NCI-H1436 (cell line): Measurements from ENCODE around the gene TMCC2.
"Not testable (repeated sequence)": the region's sequence is repeated elsewhere in the genome, so short reads cannot be mapped to it uniquely, and the experiment has no call there.

Source experiments
- DNase-seq: peaks from one replicate; lab custom pipeline; 2025; lab: John Stamatoyannopoulos, UW

Gene TMCC2

DNA sequence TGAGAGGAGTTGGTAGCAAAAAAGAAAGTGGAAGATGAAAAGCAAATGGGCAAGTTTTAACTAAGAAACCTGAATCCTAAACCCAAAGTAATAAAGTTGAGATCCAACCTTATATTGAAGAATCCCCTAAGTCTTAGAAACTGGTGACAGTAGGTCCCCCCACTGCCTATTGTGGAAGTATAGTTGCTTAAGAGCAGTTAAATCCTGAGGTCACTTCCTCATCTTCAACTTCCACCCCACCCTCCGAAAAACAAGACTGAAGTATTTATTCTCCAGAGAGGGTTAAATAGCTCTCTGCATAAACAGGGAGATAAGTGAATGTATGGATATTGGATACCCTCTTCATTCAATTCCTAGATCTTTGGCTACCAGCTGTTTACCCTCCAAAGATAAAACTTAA is 13.0 kb upstream of the TMCC2 start:
- no peak for DNase-seq

DNA sequence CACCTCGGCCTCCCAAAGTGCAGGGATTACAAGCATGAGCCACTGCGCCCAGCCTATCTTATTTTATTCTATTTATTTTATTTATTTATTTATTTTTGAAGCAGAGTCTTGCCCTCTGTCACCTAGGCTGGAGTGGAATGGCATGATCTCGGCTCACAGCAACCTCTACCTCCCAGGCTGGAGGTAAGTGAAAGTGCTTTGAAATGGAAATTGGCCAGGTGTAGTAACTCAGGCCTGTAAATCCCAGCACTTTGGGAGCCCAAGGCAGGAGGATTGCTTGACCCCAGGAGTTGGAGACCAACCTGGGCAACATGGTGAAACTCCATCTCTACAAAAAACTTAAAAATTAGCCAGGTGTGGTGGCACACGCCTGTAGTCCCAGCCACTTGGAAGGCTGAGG is 11.2 kb upstream of the TMCC2 start:
- no peak for DNase-seq

DNA sequence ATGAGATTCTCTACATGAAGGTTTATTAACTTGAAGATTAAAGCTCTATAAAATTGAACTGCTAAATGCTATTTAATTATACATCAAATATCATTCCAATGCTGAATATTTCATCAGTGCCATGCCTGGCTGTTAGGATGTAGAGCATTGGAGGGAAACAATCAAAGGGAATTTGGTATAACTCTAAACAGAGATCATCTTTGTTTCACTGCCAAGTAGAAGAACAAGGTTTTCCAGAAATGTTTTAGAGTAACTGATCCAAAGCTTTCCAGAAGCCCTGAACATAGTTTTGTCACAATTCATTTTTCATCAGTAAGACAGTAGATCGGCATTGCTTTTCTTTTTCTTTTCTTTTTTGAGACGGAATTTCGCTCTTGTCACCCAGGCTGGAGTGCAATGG is 10.3 kb upstream of the TMCC2 start:
- no peak for DNase-seq

DNA sequence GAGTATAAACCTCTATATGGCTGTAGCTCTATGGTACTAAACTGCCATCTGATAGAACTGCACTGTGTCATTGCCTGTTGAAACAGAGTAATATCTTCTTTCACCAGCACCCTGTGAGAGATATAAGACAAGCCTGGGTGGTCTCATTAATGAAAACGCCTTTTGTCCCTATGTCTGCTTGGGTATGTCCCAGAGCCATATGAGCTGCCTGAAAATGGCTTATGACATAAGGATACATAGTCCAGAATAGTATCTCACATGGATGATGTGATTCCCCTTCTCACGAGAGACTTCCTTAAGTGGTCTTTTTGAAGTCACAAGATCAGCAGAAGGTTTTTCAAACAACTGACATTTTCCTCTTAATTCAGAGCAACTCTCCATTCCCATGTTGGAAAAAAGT is 7.3 kb upstream of the TMCC2 start:
- DNase-seq: no peak

DNA sequence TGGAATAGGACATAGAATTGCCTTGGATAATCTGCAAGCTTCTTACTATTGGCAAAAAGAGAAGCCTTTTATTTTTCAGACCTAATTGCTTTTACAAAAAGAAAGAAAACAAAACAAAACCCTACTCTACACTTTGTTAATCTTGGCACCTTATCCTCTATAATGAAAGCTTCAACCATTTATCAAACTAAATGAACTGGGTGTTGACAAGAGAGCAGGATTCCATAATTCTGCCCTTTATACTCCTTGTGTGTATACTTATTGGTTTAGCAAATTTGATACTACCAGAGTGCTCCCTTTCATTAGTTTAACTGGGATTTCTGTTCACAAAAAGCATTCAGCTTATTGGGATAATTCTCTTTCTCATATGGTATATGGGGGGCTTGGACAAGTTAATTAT is 3.0 kb upstream of the TMCC2 start:
- DNase-seq: no peak

DNA sequence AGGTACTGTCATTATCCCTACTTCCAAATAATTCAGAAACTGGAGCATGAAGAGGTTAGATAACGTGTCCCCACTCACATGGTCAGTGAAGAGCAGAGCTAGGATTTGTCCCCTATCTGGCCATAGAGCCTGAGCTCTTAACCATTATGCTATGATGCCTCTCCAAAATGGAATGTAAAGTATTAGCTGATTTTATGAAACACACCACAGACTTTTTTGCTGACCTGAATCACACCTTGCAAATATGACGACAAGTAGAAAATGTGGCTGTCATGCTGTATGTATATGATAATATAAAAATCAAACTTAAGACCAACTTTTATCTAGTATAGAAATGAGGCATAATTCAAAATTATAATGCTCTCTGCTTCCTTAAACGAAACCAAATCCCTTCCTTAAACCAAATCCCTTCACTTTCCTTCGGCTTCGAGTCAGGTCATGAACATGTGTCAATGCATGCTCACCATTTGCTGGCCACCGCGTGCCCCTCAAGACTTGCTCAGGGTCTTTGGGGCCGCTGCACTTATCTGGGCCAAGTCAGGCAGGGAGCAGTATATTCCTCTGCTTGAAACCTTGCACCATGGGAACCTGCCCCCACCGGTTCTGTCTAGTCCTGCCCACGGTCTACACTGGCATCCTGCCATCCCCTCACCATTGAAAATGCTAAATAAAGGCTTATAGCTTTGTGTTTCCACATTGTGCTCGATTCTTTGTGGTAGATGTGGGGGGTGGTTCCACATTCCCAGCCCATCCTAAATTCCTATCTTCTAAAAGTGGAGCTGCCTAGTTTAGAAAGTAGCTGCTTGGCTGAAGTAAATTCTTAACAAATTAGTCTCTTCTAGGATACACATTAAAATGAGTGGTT is 1.6 kb upstream of the TMCC2 start:
- no peak for DNase-seq

DNA sequence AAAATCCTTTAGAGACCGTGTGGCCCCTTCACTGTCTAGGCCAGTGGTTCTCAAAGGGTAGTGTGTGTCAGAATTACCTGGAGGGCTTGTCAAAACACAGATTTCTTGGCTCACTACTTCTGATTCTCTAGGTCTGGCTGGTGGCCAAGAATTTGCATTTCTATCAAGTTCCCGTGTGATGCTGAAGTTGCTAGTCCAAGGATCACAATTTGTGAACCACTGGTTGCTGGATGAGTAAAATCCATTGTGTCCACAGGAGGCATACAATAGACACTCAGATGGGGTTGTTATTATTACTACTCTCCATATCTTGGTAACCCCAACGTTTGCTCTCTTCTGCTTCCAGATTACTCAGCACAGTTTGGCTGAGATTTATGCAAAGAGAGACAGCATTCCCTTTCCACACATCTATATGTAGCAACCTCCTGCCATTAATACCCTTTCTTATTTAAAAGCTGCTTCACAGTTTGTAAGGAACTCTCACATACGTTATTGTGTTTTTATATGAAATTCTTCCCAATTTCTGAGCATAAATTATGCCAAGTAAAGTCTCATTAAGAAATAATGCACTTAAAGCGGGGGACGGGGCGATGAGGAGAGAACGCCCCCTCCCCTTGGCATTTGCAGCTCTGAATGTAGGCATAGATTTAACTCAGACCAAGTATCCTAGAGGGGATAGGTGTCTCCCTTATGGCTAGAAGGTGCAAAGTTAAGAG is 720 bp upstream of the TMCC2 start:
- no peak for DNase-seq

DNA sequence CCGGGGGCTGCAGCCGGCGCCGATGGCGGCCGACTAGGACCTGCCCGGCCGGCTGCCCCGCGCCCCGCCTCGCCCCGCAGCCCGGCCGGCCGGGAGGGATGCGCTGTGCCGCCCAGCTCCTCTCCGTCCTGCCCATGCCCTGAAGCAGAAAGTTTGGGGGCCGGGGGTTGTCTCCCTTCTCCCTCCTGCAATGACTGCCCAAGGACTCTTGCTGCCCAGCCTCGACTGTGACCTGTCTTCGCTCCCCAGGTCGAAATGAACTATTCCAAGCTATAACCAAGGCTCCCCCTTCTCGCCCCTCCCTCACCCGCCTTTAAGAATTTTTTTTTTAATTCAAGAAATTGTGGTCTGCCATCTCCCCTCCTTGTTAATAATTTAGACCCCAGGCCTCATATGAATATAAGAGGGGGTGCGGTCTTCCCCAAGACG is 361 bp downstream of the TMCC2 start:
- no peak for DNase-seq

DNA sequence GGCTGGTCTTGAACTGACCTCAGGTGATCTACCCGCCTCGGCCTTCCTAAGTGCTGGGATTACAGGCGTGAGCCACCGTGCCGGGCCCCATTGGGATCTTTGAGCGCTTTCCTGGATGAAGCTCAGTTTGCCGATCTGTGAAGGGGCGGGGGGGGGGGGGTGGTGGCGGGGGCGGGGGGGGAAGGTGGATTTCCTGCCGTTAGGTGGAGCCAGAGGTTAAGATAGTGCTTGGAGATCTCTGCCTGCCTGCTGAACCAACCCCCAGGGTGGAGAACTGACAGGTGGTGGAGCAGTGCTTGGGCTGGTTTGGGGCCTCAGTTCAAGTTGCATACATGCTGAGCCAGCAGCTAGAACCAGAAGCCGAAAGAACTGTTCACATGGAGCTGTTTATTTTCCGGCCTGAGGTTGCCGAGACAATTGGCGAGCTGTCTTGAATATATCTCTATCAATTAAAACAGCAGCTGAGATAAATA is 1.7 kb downstream of the TMCC2 start:
- DNase-seq: peak; percentile 86

DNA sequence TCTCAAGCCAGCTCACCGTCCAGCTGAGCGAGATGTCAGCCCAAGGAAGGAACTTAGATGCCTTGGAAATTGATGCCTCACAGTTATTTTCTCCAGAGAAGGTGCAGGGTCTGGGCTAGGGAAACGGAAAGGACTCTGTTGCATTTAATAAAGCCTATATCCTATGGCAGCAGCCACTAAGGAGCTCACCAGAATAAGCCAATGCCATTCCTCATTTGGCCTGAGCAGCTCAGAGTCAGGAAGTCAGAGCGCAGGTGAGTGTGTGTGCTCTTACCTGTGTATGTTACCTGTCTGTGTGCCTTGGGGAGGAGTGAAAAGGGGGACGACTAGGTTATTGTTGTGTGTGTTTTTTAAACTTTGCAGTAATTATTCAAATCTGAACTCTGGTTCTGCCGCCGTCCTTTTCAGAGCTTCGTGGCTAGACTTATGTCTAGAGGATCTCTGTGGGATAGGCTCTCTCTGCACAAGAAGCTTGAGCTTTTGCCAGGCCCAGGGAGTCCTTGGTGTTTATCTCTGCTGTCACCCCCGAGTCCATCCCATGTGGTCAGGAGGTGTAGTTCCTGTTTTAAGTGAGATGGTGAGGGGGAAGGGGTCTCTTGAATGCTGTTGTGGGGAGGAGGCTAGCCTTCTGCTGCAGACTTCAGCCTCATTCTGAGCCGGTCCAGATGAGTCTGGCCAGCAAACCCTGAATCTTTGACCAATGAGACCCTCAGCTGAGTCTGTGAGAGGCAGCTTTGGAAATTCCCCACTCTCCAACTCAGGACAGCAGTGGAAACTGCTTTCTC is 2.4 kb downstream of the TMCC2 start:
- no peak for DNase-seq

DNA sequence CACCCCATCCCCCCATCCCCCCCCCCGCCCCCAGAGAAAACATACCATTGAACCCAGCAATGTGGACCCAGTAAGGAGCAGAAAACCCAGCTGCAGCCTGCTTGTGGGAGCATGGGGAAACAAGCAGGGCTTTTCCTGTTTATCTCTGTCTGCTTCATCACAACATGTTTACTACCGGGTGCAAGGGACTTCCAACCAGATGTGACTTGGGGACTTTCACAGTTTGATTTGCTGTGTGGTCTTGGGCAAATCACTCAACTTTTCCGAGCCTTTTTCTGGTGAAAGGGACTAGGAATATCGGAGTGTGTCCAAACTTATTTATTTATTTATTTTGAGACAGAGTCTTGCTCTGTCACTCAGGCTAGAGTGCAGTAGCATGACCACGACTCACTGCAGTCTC is 3.2 kb downstream of the TMCC2 start:
- no peak for DNase-seq

DNA sequence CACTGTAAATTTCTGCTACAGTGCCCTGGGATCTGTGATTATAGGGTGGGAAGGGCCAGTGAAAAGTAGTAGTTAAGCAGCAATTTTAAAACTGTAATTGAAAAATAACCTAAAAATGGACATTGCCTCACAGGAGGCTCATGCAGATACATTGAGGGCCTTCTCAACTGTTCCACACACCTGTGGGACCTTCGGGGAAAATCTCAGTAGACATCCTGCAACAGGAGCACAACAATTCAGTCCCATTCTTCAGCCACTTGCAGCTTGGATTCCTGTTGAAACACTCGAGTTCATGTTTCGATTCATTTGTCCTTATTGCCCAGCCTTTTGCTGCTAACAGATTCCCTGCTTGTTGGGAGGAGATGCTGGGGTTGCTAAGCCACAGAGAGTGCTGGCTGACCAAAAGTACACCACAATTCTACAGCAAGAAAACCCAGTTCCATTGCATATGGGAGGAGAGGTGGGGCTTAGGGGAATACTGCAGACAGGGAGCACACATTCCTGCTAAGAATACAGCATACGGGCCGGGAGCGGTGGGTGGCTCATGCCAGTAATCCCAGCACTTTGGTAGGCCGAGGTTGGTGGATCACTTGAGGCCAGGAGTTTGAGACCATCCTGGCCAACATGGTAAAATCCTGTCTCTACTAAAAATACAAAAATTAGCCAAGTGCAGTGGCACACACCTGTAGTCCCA is 4.5 kb downstream of the TMCC2 start:
- no peak for DNase-seq

DNA sequence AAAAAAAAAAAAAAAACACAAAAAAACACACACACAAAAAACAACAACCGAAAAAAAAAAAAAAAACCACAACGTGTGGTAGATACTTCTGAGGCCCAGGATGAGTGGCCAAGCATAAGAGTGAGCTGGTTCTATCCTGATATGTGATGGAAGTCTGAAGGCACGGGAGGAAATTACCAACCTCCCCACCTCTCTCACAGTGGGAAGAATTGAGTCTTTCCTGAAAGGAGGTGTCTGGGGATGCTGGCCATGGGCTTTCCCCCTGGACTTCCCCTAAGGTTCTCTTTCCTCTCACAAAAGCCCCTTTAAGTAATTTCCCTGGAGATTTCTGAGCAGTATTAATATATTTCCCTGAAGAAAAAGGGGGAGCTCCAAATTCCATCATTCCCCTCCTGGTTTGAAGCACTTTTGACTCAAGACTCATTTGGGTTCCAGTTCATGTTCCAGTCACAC is 5.2 kb downstream of the TMCC2 start:
- no peak for DNase-seq

DNA sequence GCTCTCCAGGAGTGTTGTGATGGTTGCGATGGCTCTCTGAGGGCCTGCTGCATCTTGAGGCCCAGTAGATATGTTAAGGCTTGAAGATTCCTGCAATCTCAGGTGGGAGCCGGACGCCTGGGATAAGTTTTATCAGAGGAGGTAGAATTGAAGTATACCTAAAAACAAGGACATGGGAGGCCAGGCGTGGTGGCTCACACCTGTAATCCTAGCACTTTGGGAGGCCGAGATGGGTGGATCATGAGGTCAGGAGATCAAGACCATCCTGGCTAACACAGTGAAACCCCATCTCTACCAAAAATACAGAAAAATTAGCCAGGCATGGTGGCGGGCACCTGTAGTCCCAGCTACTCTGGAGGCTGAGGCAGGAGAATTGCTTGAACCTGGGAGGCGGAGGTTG is 6.2 kb downstream of the TMCC2 start:
- DNase-seq: not testable (repeated sequence)

DNA sequence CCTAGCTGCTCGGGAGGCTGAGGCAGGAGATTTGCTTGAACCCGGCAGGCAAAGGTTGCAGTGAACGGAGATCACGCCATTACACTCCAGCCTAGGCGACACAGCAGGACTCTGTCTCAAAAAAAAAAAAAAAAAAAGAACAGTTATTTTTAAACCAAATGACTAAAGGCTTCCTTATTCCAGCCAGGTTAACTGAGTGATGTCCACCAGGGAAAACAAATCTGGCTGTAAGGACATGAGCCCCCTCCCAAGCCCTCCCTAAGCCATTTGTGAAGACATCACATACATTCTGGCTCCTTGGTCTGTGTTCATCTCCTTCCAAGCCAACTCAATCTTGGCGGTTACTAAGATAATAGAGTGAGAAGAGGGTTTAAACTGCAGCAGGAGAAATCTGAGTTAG is 8.2 kb downstream of the TMCC2 start:
- DNase-seq: no peak

DNA sequence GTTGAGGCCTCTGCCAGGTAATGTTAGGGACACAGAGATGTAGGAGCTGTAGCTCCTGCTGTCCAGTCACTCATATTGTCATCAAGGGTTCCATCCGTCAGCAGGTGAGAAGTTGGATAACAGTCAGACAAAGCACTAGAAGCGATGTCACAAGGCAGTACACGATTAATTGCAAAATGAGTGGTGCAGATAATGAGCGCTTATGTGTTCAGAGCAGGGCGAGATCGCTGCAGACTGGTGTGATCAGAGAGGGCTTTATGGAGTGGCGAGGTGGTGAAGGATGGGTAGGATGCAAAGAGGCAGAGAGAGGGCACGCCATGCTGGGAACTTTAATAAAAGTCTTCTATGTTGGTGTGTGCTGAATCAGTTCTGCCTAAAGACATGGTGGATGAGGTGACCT is 8.8 kb downstream of the TMCC2 start:
- DNase-seq: no peak

DNA sequence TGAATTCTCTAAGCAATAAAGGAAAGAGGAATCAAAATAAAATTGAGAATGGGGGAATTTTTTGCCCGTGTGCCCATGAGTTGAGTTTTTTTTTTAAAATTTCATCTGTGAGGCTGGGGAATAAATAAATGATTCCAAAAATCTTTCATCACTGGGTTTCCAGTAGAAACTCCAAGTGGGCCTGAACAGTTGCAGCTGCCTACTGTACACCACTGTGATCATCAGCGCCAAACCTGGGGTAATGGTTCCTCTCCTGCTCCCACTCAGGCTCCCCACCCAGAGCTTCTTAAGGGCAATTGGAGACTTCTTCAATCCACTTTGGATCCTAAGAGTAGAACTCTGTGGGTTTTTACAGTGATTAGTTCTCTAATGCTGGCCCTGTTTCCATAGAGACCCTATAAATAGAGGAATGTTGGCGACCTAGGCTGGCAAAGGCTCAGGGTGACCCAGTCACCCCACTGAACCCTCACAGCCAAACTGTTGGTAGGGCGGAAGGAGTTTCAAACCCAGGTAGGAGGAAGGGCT is 9.3 kb downstream of the TMCC2 start:
- no peak for DNase-seq

DNA sequence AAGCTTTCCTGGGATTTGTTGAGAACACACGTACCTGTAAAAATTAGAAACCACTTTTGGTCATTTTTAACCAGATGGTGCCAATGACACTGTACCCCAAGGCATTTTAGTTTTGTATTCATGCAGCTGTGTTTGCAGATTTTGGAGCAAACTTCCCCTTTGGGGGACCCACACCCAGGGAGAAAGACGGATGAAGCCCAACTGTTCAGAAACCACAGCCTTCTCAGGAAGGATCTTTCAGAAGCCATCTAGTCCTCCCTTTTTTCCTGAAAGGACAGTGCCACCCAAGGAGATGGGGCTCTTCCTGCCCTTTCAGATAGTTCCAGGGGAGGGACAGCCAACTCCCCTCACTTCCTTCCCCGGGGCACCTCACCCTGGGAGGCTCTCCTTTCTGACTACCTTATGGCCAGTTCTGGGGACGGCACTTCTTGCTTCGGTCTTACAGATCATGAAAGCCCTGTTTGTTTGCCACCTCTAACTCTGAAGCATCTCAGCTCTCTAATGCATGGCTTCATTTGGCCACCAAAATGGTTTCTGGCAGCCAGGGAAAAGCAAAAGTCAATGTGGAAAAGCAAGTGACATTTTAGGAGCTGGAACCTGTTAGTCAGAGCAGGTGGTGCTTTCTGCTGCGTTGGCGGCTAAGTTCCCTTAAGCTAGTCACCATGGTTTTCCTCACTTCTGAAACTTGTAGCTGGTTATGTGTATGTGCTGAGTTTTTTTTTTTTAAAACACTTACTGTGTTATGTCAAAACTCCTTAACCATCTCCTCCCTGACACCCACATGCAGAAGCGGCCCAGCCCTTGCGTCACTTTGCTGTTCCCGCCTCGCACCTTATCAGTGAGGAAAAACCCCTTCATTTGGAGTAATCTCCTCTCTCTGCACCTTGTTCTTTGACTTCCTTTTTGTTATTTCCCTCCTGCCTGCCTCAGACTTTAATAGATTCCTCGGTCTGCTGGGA is 10.1 kb downstream of the TMCC2 start:
- DNase-seq: no peak

DNA sequence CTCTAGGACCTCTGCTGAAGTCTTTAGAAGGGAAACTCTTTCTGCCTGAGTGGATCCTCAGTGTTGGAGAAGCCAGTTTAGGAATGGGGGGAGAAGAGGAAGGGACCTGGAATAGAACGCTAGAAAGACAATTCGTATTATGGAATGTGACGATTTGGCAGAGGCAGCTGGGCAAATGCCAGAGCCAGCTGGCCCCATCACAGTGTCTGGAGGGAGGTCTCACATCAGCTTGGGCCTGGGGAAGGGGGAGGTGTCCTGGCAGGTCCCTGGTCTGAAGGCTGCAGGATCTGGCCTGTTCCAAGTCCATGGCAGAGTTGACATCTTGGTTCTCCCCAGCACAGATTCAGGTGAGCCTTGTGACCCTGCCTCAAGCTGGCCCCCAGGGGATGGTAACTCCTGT is 11.3 kb downstream of the TMCC2 start:
- no peak for DNase-seq

DNA sequence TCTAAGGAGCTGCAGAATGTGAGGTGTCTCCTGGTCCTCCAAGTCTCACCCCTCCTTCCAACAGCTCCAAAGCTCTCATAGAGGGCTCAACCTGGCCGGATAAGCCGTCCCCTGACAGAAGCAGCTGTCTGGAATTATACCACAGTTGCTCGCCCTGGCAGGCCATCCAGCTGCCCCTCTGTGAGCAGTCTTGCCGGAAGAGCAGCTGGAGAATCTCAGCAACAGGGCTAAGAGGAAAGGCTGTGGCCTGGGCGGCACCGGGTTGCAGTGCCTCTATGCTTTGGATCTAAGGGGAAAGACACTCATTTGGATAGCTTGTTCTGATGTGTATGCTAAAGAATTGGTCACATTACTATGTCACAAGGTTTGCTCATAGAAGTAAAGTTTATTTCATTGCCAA is 12.4 kb downstream of the TMCC2 start:
- no peak for DNase-seq

DNA sequence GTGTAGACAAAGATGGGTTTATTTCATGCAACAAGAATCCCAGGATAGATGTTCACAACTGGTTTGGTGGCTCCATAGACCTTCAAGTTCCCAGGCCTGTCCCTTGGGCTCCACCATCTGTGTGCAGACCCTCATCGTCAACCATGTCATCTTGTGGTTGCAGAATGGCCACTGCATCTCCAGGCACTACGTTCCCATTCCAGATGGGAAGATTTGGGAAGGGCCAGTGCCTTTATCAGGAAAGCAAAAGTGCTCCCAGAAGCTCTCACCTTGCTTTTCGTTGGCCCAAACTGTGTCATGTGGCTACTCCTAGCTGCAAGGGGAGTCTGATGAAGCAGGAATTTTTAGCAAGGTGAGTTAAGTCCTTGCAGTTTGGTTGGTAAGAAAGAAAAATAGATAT is 12.8 kb downstream of the TMCC2 start:
- DNase-seq: no peak
